GM23248 (cell line): Measurements from ENCODE around the gene SHCBP1. TPM values are rescaled to one million over a fixed set of nuclear protein-coding genes. Genes with fewer than 3 reads are reported as not detected.

Experiments
- DNase-seq: peaks from one replicate; pipeline ENCODE4 v3.0.0-alpha.2; 2015
- H2AFZ ChIP-seq: fragments of 200-600 bp; sonication (generic); 2 replicates; pipeline ENCODE4 v1.6.1; 2016; ENCODE audit warnings: antibody characterized with exemption
- H3F3A ChIP-seq: fragments of 200-600 bp; sonication (generic); 2 replicates; pipeline ENCODE4 v1.6.1; 2016; ENCODE audit warnings: mild to moderate bottlenecking, antibody characterized with exemption, mixed run types; ENCODE audit not compliant: insufficient read depth
- H3K27ac ChIP-seq: fragments of 200-600 bp; sonication (generic); 2 replicates; pipeline ENCODE4 v1.5.1; 2016; ENCODE audit warnings: mild to moderate bottlenecking
- H3K27me3 ChIP-seq: fragments of 200-600 bp; sonication (generic); replicated peaks from 2 replicates; pipeline ENCODE4 v1.6.1; 2016; ENCODE audit warnings: mild to moderate bottlenecking; ENCODE audit not compliant: insufficient read depth
- H3K36me3 ChIP-seq: fragments of 200-600 bp; sonication (generic); 2 replicates; pipeline ENCODE4 v1.6.1; 2016; ENCODE audit warnings: low read depth, mild to moderate bottlenecking
- H3K4me1 ChIP-seq: fragments of 200-600 bp; sonication (generic); 2 replicates; pipeline ENCODE4 v1.6.1; 2016; ENCODE audit warnings: mild to moderate bottlenecking; ENCODE audit not compliant: insufficient read depth
- H3K4me2 ChIP-seq: fragments of 200-600 bp; sonication (generic); one replicate; pipeline ENCODE4 v1.6.1; 2016; ENCODE audit warnings: mild to moderate bottlenecking; ENCODE audit not compliant: unreplicated experiment
- H3K4me3 ChIP-seq: fragments of 200-600 bp; sonication (generic); 2 replicates; pipeline ENCODE4 v1.5.1; 2016; ENCODE audit warnings: mild to moderate bottlenecking
- H3K79me2 ChIP-seq: fragments of 200-600 bp; sonication (generic); 2 replicates; pipeline ENCODE4 v1.6.1; 2016; ENCODE audit warnings: mild to moderate bottlenecking; ENCODE audit not compliant: insufficient read depth
- H3K9ac ChIP-seq: fragments of 200-600 bp; sonication (generic); 2 replicates; pipeline ENCODE4 v1.6.1; 2016; ENCODE audit warnings: mild to moderate bottlenecking
- H3K9me2 ChIP-seq: fragments of 200-600 bp; sonication (generic); 2 replicates; pipeline ENCODE4 v1.6.1; 2016; ENCODE audit warnings: mixed run types, mild to moderate bottlenecking, moderate library complexity; ENCODE audit not compliant: insufficient read depth
- H3K9me3 ChIP-seq: fragments of 200-600 bp; sonication (generic); one replicate; pipeline ENCODE4 v1.6.1; 2017; ENCODE audit warnings: low read depth
- H4K20me1 ChIP-seq: fragments of 200-600 bp; sonication (generic); 2 replicates; pipeline ENCODE4 v1.6.0; 2016; ENCODE audit not compliant: insufficient read depth
- EZH2 ChIP-seq: fragments of 200-600 bp; sonication (generic); IDR thresholded peaks from 2 replicates; pipeline ENCODE4 v1.6.1; 2018; ENCODE audit warnings: antibody characterized with exemption, mild to moderate bottlenecking; ENCODE audit not compliant: insufficient read depth, poor library complexity, severe bottlenecking
- EZH2phosphoT487 ChIP-seq: fragments of 200-600 bp; sonication (generic); IDR thresholded peaks from 2 replicates; pipeline ENCODE4 v1.6.1; 2018; ENCODE audit warnings: antibody characterized with exemption, moderate library complexity, mild to moderate bottlenecking, low read depth; ENCODE audit not compliant: insufficient read depth
- WGBS, 2 experiments: methylation state at CpG; one replicate each; pipeline ENCODE4 v1.1.6; 2015 to 2017; ENCODE audit warnings: low lambda C conversion rate in 2 of 2, low coverage in 1 of 2; ENCODE audit errors: missing lambda C conversion rate in 2 of 2; 5-methylcytosine and 5-hydroxymethylcytosine counted together
- in situ Hi-C: fragments of 300-500 bp; cut with MboI; formaldehyde crosslinking; loops from 2 replicates; pipeline ENCODE4 v1.15.0; 2020
- polyA plus RNA-seq: library from polyadenylated mRNA; unstranded; fragments of >200 nt; fragmentation: Nextera tagmentation; extraction: Ambion mirVana; gene quantifications from 2 replicates; pipeline ENCODE4 v1.2.1, GENCODE V29; 2016
- total RNA-seq: library from RNA; depleted of rRNA; stranded (reverse); fragments of >200 nt; shearing (Covaris generic); gene quantifications from 2 replicates; pipeline ENCODE4 v1.2.3, GENCODE V29; 2014

The SHCBP1 gene
- total and polyA plus RNA-seq, 2 experiments from 2014 or later = 17.1 to 19.1 TPM

DNA sequence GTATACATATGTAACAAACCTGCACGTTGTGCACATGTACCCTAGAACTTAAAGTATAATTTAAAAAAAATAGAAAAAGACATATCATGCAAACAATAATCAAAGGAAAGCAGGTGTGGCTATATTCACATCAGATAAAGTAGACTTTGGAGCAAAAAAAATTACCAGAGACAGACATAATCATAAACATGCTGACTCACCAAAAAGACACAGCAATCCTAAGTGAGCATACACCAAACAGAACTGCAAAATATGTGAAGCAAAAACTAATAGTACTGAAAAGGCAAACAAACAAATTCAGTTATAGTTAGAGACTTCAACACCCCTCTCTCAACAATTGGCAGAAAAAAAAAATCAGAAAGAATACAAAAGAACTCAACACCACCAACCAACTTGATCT is 29.9 kb downstream of the SHCBP1 start:
- Histone ChIP-seq H3K4me3 (no peak overlapping the region), H3K4me2 (no peak overlapping the region), H3K4me1 (no peaks in the 10 kb centered on the region), H3K9me3 (no peaks in the 10 kb centered on the region), H3K27ac (no peak overlapping the region), H3F3A (no peaks in the 10 kb centered on the region), H3K27me3 (no peaks in the 10 kb centered on the region), H3K9me2 (no peaks in the 10 kb centered on the region), H3K9ac (no peak overlapping the region), H2AFZ (no peak overlapping the region), H3K36me3 (no peaks in the 10 kb centered on the region), H3K79me2 (peaks cover 39% of the 10 kb centered on the region), H4K20me1 (no peaks in the 10 kb centered on the region)
- WGBS, 2 experiments = 100% methylated on average over 1 of the region's 1 CpG
- no peak for DNase-seq
- TF ChIP-seq EZH2phosphoT487 (no peak), EZH2 (no peak)
- in situ Hi-C loops = no loop called here

DNA sequence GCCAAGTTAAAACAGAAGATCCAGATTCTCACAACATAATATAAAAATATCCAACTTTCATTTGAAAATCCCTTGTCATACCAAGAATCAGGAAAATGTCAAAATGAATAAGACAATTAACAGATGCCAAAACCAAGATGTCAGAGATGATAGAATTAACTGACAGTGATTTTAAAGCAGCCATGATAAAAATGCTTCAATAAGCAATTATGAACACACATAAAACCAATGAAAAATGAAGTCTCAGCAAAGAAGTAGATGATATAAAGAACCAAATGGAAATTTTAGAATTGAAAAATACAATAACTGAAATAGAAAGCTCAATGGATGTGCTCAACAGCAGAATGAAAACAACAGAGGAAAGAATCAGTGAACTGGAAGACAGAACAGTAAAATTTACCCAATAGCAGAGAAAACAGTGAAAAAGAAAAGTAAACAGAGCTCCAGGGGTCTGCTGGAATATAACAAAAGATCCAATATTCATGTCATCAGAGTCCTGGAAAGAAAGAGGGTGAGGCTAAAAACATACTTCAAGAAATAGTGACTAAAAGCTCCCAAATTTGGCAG is 35.1 kb downstream of the SHCBP1 start:
- H3K9ac ChIP-seq = no peak overlapping the region
- in situ Hi-C loops = no loop called here
- TF ChIP-seq EZH2phosphoT487 (no peak), EZH2 (no peak)
- no peaks in the 10 kb centered on the region for H3K9me2 ChIP-seq
- DNase-seq = no peak
- peaks cover 36% of the 10 kb centered on the region for H3K79me2 ChIP-seq
- H3F3A ChIP-seq = no peaks in the 10 kb centered on the region
- H2AFZ ChIP-seq = no peak overlapping the region
- H3K4me1 ChIP-seq = no peaks in the 10 kb centered on the region
- no peak overlapping the region for H3K27ac ChIP-seq
- H3K4me2 ChIP-seq = no peak overlapping the region
- H4K20me1 ChIP-seq = no peaks in the 10 kb centered on the region
- no peaks in the 10 kb centered on the region for H3K27me3 ChIP-seq
- no peaks in the 10 kb centered on the region for H3K9me3 ChIP-seq
- no peaks in the 10 kb centered on the region for H3K36me3 ChIP-seq
- H3K4me3 ChIP-seq = no peak overlapping the region

DNA sequence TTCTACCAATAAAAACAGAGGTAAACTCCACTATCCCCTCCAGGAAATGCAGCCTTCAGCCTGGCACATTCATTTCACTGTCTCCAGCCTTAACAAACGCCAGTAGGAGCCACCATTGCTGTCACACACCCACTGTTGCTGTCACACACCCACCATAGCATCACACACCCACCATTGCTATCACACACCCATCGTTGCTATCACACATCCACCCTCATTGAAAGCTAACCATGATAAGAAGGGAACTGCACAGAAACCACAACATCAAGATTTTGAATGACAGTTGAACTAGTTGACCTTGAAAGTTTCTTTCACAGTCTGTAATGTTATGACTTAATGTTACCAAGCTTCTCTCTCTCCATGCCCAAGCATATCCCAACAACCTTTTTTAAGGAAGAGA is 38.1 kb downstream of the SHCBP1 start:
- no peak for DNase-seq
- H3K27ac ChIP-seq = no peak overlapping the region
- 95 to 99% methylated on average over 2 of the region's 2 CpGs for WGBS, 2 experiments
- TF ChIP-seq EZH2phosphoT487 (no peak), EZH2 (no peak)
- no peak overlapping the region for H3K4me3 ChIP-seq
- H2AFZ ChIP-seq = no peak overlapping the region
- no peaks in the 10 kb centered on the region for H3F3A ChIP-seq
- H3K9me2 ChIP-seq = no peaks in the 10 kb centered on the region
- no peaks in the 10 kb centered on the region for H3K9me3 ChIP-seq
- peaks cover 32% of the 10 kb centered on the region for H3K79me2 ChIP-seq
- H3K9ac ChIP-seq = no peak overlapping the region
- no peaks in the 10 kb centered on the region for H3K4me1 ChIP-seq
- H3K4me2 ChIP-seq = no peak overlapping the region
- H3K27me3 ChIP-seq = no peaks in the 10 kb centered on the region
- no peaks in the 10 kb centered on the region for H4K20me1 ChIP-seq
- H3K36me3 ChIP-seq = no peaks in the 10 kb centered on the region
- in situ Hi-C loops = no loop called here

DNA sequence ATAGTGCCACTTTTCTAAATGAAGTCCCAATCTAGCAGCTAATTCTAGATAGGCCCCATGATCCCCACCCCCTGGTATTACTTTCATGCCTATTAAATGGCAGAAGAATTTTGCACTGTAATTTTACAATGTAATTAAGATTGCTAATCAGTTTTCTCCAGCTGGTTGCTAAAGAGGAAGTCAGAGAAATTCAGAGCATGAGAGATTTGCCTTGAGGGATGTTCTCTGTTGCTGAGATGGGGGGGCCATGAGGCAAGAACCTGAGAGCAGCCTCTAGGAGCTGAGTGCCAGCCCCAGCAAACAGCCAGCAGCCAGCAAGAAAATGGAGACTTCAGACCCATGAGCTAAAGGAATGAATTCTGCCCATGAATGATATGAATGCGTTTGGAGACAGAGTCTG is 38.9 kb downstream of the SHCBP1 start:
- no peaks in the 10 kb centered on the region for H3K4me1 ChIP-seq
- H3K27ac ChIP-seq = no peak overlapping the region
- H3K27me3 ChIP-seq = no peaks in the 10 kb centered on the region
- no peak overlapping the region for H3K4me2 ChIP-seq
- in situ Hi-C loops = no loop called here
- no peaks in the 10 kb centered on the region for H3K9me2 ChIP-seq
- peaks cover 27% of the 10 kb centered on the region for H3K79me2 ChIP-seq
- no peak overlapping the region for H3K4me3 ChIP-seq
- no peaks in the 10 kb centered on the region for H3K36me3 ChIP-seq
- no peak for DNase-seq
- TF ChIP-seq EZH2phosphoT487 (no peak), EZH2 (no peak)
- no peaks in the 10 kb centered on the region for H4K20me1 ChIP-seq
- WGBS, 2 experiments = 96 to 100% methylated on average over 1 of the region's 1 CpG
- H3F3A ChIP-seq = no peaks in the 10 kb centered on the region
- H3K9me3 ChIP-seq = no peaks in the 10 kb centered on the region
- H3K9ac ChIP-seq = no peak overlapping the region
- H2AFZ ChIP-seq = no peak overlapping the region
